Naive B cell (primary cell): ENCODE results near the gene WEE2. TPM values are rescaled to one million over a fixed set of nuclear protein-coding genes. Genes with fewer than 3 reads are reported as not detected.
A peak's percentile ranks its signal among the peaks of the same experiment; 100 is the strongest.

Experiments
- ATAC-seq, 2 donors: fragments of 150-1000 bp; cut with Tn5 transposase; 2 replicates each; pipeline ENCODE4 v1.10.0; 2021; ENCODE audit warnings: low read depth in 2 of 2, mild to moderate bottlenecking in 2 of 2, moderate library complexity in 2 of 2
- DNase-seq: peaks from one replicate; pipeline ENCODE4 v3.0.0; 2022
- H3K27ac Mint-ChIP-seq, 6 donors: one replicate each; pipeline ENCODE4 v1.8.0; 2020 to 2022; ENCODE audit warnings: mild to moderate bottlenecking in 6 of 6, mixed read lengths in 6 of 6, moderate library complexity in 5 of 6, inconsistent platforms in 2 of 6
- H3K27me3 Mint-ChIP-seq, 3 donors: one replicate each; pipeline ENCODE4 v1.8.0; 2021 to 2022; ENCODE audit warnings: mixed read lengths in 3 of 3, mild to moderate bottlenecking in 1 of 3
- H3K36me3 Mint-ChIP-seq, 2 donors: one replicate each; pipeline ENCODE4 v1.8.0; 2020 to 2022; ENCODE audit warnings: mixed read lengths in 2 of 2, inconsistent platforms in 1 of 2, mild to moderate bottlenecking in 1 of 2
- H3K4me1 Mint-ChIP-seq, 3 donors: one replicate each; pipeline ENCODE4 v1.8.0; 2020 to 2022; ENCODE audit warnings: mixed read lengths in 3 of 3, inconsistent platforms in 1 of 3, mild to moderate bottlenecking in 1 of 3, moderate library complexity in 1 of 3
- H3K4me3 Mint-ChIP-seq, 8 donors: one replicate each; pipeline ENCODE4 v1.8.0; 2020 to 2022; ENCODE audit warnings: mild to moderate bottlenecking in 8 of 8, mixed read lengths in 8 of 8, moderate library complexity in 8 of 8, inconsistent platforms in 2 of 8
- H3K9me3 Mint-ChIP-seq, 7 donors: one replicate each; pipeline ENCODE4 v1.8.0; 2020 to 2022; ENCODE audit warnings: mixed read lengths in 7 of 7, mild to moderate bottlenecking in 5 of 7, inconsistent platforms in 2 of 7, moderate library complexity in 1 of 7
- polyA plus RNA-seq, 6 donors: library from polyadenylated mRNA; unstranded; fragments of 300-500 nt; fragmentation: Illumina TruSeq; gene quantifications; one replicate each; pipeline ENCODE4 v1.2.3, GENCODE V29; 2021; ENCODE audit warnings: low read depth in 6 of 6

The WEE2 gene
- under 1 TPM in 1 of 6 donors, not detected in 5; 0.52 TPM for polyA plus RNA-seq

GRCh38 chr7:141708351-141708750 lies at the start of gene WEE2:
Gene WEE2 (plus strand): TSS chr7:141708353. CDS start chr7:141708759, 406 bp downstream.
- no peaks in the 10 kb centered on the region for H3K27me3 Mint-ChIP-seq
- DNase-seq (no peak), ATAC-seq (no peak)
- peak within 1 kb of the TSS in 1 of 6 donors; percentile 58 for H3K27ac Mint-ChIP-seq
- H3K4me1 Mint-ChIP-seq: peaks cover 0 to 2% (median 0%) of the 10 kb centered on the region in 3 donors
- H3K9me3 Mint-ChIP-seq: no peaks in the 10 kb centered on the region
- H3K36me3 Mint-ChIP-seq: no peaks in the 10 kb centered on the region
- H3K4me3 Mint-ChIP-seq: no peak within 1 kb of the TSS

GRCh38 chr7:141659501-141659900 lies 48.7 kb upstream of the WEE2 start:
- Mint-ChIP-seq H3K27ac (peak overlapping the region in 5 of 6 donors; percentile 29 to 61 (median 56)), H3K9me3 (no peaks in the 10 kb centered on the region), H3K4me1 (peaks cover 5 to 10% (median 10%) of the 10 kb centered on the region in 3 donors), H3K4me3 (no peak overlapping the region), H3K36me3 (peaks cover 0 to 10% of the 10 kb centered on the region in 2 donors), H3K27me3 (no peaks in the 10 kb centered on the region)
- ATAC-seq (no peak), DNase-seq (no peak)

GRCh38 chr7:141660259-141660658 lies 47.9 kb upstream of the WEE2 start:
- ATAC-seq (no peak), DNase-seq (no peak)
- Mint-ChIP-seq H3K27ac (peak overlapping the region in 5 of 6 donors; percentile 6 to 61 (median 32)), H3K9me3 (no peaks in the 10 kb centered on the region), H3K27me3 (no peaks in the 10 kb centered on the region), H3K4me3 (no peak overlapping the region), H3K4me1 (peaks cover 0 to 8% (median 6%) of the 10 kb centered on the region in 3 donors), H3K36me3 (peaks cover 0 to 10% of the 10 kb centered on the region in 2 donors)

GRCh38 chr7:141663081-141663849 lies 44.9 kb upstream of the WEE2 start:
- H3K4me1 Mint-ChIP-seq: peaks cover 0 to 8% (median 6%) of the 10 kb centered on the region in 3 donors
- H3K27me3 Mint-ChIP-seq: no peaks in the 10 kb centered on the region
- H3K27ac Mint-ChIP-seq: peak overlapping the region in 4 of 6 donors; percentile 45 to 78 (median 74)
- ATAC-seq (no peak), DNase-seq (no peak)
- H3K36me3 Mint-ChIP-seq: peaks cover 9 to 10% of the 10 kb centered on the region in 2 donors
- no peaks in the 10 kb centered on the region for H3K9me3 Mint-ChIP-seq
- H3K4me3 Mint-ChIP-seq: no peak overlapping the region

GRCh38 chr7:141664450-141664849 lies 43.7 kb upstream of the WEE2 start:
- no peak for DNase-seq
- H3K27ac Mint-ChIP-seq: peak overlapping the region in 5 of 6 donors; percentile 12 to 57 (median 45)
- peaks cover 9 to 10% of the 10 kb centered on the region in 2 donors for H3K36me3 Mint-ChIP-seq
- H3K4me3 Mint-ChIP-seq: no peak overlapping the region
- no peaks in the 10 kb centered on the region for H3K9me3 Mint-ChIP-seq
- H3K27me3 Mint-ChIP-seq: no peaks in the 10 kb centered on the region
- H3K4me1 Mint-ChIP-seq: peaks cover 0 to 8% (median 6%) of the 10 kb centered on the region in 3 donors
- no peak for ATAC-seq

GRCh38 chr7:141665208-141666035 lies 42.7 kb upstream of the WEE2 start:
- DNase-seq (no peak), ATAC-seq (no peak)
- H3K4me1 Mint-ChIP-seq: peaks cover 0 to 4% (median 3%) of the 10 kb centered on the region in 3 donors
- H3K27me3 Mint-ChIP-seq: no peaks in the 10 kb centered on the region
- peaks cover 9 to 10% of the 10 kb centered on the region in 2 donors for H3K36me3 Mint-ChIP-seq
- peak overlapping the region in 1 of 8 donors; percentile 6 for H3K4me3 Mint-ChIP-seq
- peak overlapping the region in 3 of 6 donors; percentile 10 to 87 (median 76) for H3K27ac Mint-ChIP-seq
- no peaks in the 10 kb centered on the region for H3K9me3 Mint-ChIP-seq

GRCh38 chr7:141666071-141666470 lies 42.1 kb upstream of the WEE2 start:
- H3K27me3 Mint-ChIP-seq: no peaks in the 10 kb centered on the region
- H3K4me1 Mint-ChIP-seq: no peaks in the 10 kb centered on the region
- H3K4me3 Mint-ChIP-seq: peak overlapping the region in 2 of 8 donors; percentile 70 to 71
- DNase-seq: no peak
- H3K36me3 Mint-ChIP-seq: peaks cover 9 to 10% of the 10 kb centered on the region in 2 donors
- peak overlapping the region in 3 of 6 donors; percentile 70 to 87 (median 76) for H3K27ac Mint-ChIP-seq
- H3K9me3 Mint-ChIP-seq: no peaks in the 10 kb centered on the region
- ATAC-seq: no peak

GRCh38 chr7:141668853-141669252 lies 39.3 kb upstream of the WEE2 start:
- H3K27me3 Mint-ChIP-seq: no peaks in the 10 kb centered on the region
- ATAC-seq (no peak), DNase-seq (no peak)
- peaks cover 5 to 29% of the 10 kb centered on the region in 2 donors for H3K36me3 Mint-ChIP-seq
- H3K27ac Mint-ChIP-seq: peak overlapping the region in 2 of 6 donors; percentile 60 to 70
- no peaks in the 10 kb centered on the region for H3K9me3 Mint-ChIP-seq
- no peaks in the 10 kb centered on the region for H3K4me1 Mint-ChIP-seq
- H3K4me3 Mint-ChIP-seq: no peak overlapping the region

GRCh38 chr7:141671705-141672496 lies 36.3 kb upstream of the WEE2 start:
- DNase-seq: no peak
- Mint-ChIP-seq H3K4me3 (peak overlapping the region in 1 of 8 donors; percentile 20), H3K9me3 (no peaks in the 10 kb centered on the region), H3K27ac (peak overlapping the region in 2 of 6 donors; percentile 18 to 42), H3K4me1 (peaks cover 0 to 6% (median 3%) of the 10 kb centered on the region in 3 donors), H3K27me3 (no peaks in the 10 kb centered on the region), H3K36me3 (peaks cover 5 to 26% of the 10 kb centered on the region in 2 donors)
- no peak for ATAC-seq

GRCh38 chr7:141673346-141673745 lies 34.8 kb upstream of the WEE2 start:
- H3K27me3 Mint-ChIP-seq: no peaks in the 10 kb centered on the region
- ATAC-seq: no peak
- no peaks in the 10 kb centered on the region for H3K9me3 Mint-ChIP-seq
- H3K4me1 Mint-ChIP-seq: peaks cover 0 to 9% (median 3%) of the 10 kb centered on the region in 3 donors
- peaks cover 5 to 26% of the 10 kb centered on the region in 2 donors for H3K36me3 Mint-ChIP-seq
- no peak overlapping the region for H3K4me3 Mint-ChIP-seq
- no peak overlapping the region for H3K27ac Mint-ChIP-seq
- DNase-seq: no peak

GRCh38 chr7:141674171-141674671 lies 33.9 kb upstream of the WEE2 start:
- peak overlapping the region in 4 of 6 donors; percentile 14 to 81 (median 56) for H3K27ac Mint-ChIP-seq
- DNase-seq (no peak), ATAC-seq (no peak)
- no peaks in the 10 kb centered on the region for H3K9me3 Mint-ChIP-seq
- H3K4me1 Mint-ChIP-seq: peaks cover 0 to 9% (median 3%) of the 10 kb centered on the region in 3 donors
- no peaks in the 10 kb centered on the region for H3K27me3 Mint-ChIP-seq
- H3K4me3 Mint-ChIP-seq: peak overlapping the region in 1 of 8 donors; percentile 12
- H3K36me3 Mint-ChIP-seq: peaks cover 5 to 26% of the 10 kb centered on the region in 2 donors

GRCh38 chr7:141674702-141675101 lies 33.5 kb upstream of the WEE2 start:
- DNase-seq (no peak), ATAC-seq (no peak)
- Mint-ChIP-seq H3K27me3 (no peaks in the 10 kb centered on the region), H3K36me3 (peaks cover 5 to 26% of the 10 kb centered on the region in 2 donors), H3K27ac (peak overlapping the region in 2 of 6 donors; percentile 14 to 15), H3K4me3 (no peak overlapping the region), H3K4me1 (peaks cover 0 to 9% (median 3%) of the 10 kb centered on the region in 3 donors), H3K9me3 (no peaks in the 10 kb centered on the region)
